ENCODE measurements around the gene CCL23.
"Not testable (repeated sequence)": the region's sequence is repeated elsewhere in the genome, so short reads cannot be mapped to it uniquely, and the experiment has no call there.

CCL23 gene

GRCh38 chr17:36004594-36005108 is 13.1 kb downstream of the CCL23 start:
- Histone ChIP-seq H3K27me3 (ENCODE audit: insufficient read depth, low read length) (peaks cover 27% of the 10 kb centered on the region), H3K4me3 (ENCODE audit: low read depth, low read length) (no peak overlapping the region), H3K79me2 (ENCODE audit: control insufficient read depth, insufficient read depth, low read length, unreplicated experiment) (no peaks in the 10 kb centered on the region), H3K4me1 (ENCODE audit: control insufficient read depth, insufficient read depth, low read length, unreplicated experiment) (no peaks in the 10 kb centered on the region), H3K27ac (ENCODE audit: low read depth, low read length) (no peak overlapping the region), H3K36me3 (ENCODE audit: insufficient read depth, low read length) (no peaks in the 10 kb centered on the region), H2AFZ (ENCODE audit: low read length, unreplicated experiment) (no peak overlapping the region)

GRCh38 chr17:36002631-36003030 is 15.1 kb downstream of the CCL23 start:
- H3K79me2 ChIP-seq (ENCODE audit: control insufficient read depth, insufficient read depth, low read length, unreplicated experiment) = no peaks in the 10 kb centered on the region
- H3K4me3 ChIP-seq (ENCODE audit: low read depth, low read length) = no peak overlapping the region
- H2AFZ ChIP-seq (ENCODE audit: low read length, unreplicated experiment) = no peak overlapping the region
- peaks cover 38% of the 10 kb centered on the region for H3K27me3 ChIP-seq (ENCODE audit: insufficient read depth, low read length)
- H3K4me1 ChIP-seq (ENCODE audit: control insufficient read depth, insufficient read depth, low read length, unreplicated experiment) = no peaks in the 10 kb centered on the region
- no peak overlapping the region for H3K27ac ChIP-seq (ENCODE audit: low read depth, low read length)
- no peaks in the 10 kb centered on the region for H3K36me3 ChIP-seq (ENCODE audit: insufficient read depth, low read length)

- no peak overlapping the region for H3K4me3 ChIP-seq (ENCODE audit: low read depth, low read length)
- H3K27ac ChIP-seq (ENCODE audit: low read depth, low read length) = no peak overlapping the region
- peaks cover 44% of the 10 kb centered on the region for H3K27me3 ChIP-seq (ENCODE audit: insufficient read depth, low read length)
- H2AFZ ChIP-seq (ENCODE audit: low read length, unreplicated experiment) = no peak overlapping the region
- H3K36me3 ChIP-seq (ENCODE audit: insufficient read depth, low read length) = no peaks in the 10 kb centered on the region
- no peaks in the 10 kb centered on the region for H3K4me1 ChIP-seq (ENCODE audit: control insufficient read depth, insufficient read depth, low read length, unreplicated experiment)
- H3K79me2 ChIP-seq (ENCODE audit: control insufficient read depth, insufficient read depth, low read length, unreplicated experiment) = no peaks in the 10 kb centered on the region
Measured at GRCh38 chr17:36001862-36002603, 15.7 kb downstream of the CCL23 start.

GRCh38 chr17:36001110-36001771 is 16.5 kb downstream of the CCL23 start, which contains the start of gene CCL15:
CCL15 (minus strand) TSS chr17:36001553; CDS start chr17:36001492, 61 bp downstream.
- H3K4me3 ChIP-seq (ENCODE audit: low read depth, low read length) = no peak within 1 kb of the TSS
- no peak within 1 kb of the TSS for H2AFZ ChIP-seq (ENCODE audit: low read length, unreplicated experiment)
- no peaks in the 10 kb centered on the region for H3K4me1 ChIP-seq (ENCODE audit: control insufficient read depth, insufficient read depth, low read length, unreplicated experiment)
- no peaks in the 10 kb centered on the region for H3K36me3 ChIP-seq (ENCODE audit: insufficient read depth, low read length)
- peaks cover 48% of the 10 kb centered on the region for H3K27me3 ChIP-seq (ENCODE audit: insufficient read depth, low read length)
- no peak within 1 kb of the TSS for H3K27ac ChIP-seq (ENCODE audit: low read depth, low read length)
- H3K79me2 ChIP-seq (ENCODE audit: control insufficient read depth, insufficient read depth, low read length, unreplicated experiment) = no peaks in the 10 kb centered on the region

- no peak overlapping the region for H3K27ac ChIP-seq (ENCODE audit: low read depth, low read length)
- no peak overlapping the region for H2AFZ ChIP-seq (ENCODE audit: low read length, unreplicated experiment)
- H3K4me1 ChIP-seq (ENCODE audit: control insufficient read depth, insufficient read depth, low read length, unreplicated experiment) = no peaks in the 10 kb centered on the region
- no peaks in the 10 kb centered on the region for H3K36me3 ChIP-seq (ENCODE audit: insufficient read depth, low read length)
- H3K27me3 ChIP-seq (ENCODE audit: insufficient read depth, low read length) = peaks cover 48% of the 10 kb centered on the region
- H3K79me2 ChIP-seq (ENCODE audit: control insufficient read depth, insufficient read depth, low read length, unreplicated experiment) = no peaks in the 10 kb centered on the region
- H3K4me3 ChIP-seq (ENCODE audit: low read depth, low read length) = no peak overlapping the region
Measured at GRCh38 chr17:36000732-36001109, 17.1 kb downstream of the CCL23 start.

- no peaks in the 10 kb centered on the region for H3K4me1 ChIP-seq (ENCODE audit: control insufficient read depth, insufficient read depth, low read length, unreplicated experiment)
- H3K4me3 ChIP-seq (ENCODE audit: low read depth, low read length) = no peak overlapping the region
- no peak overlapping the region for H2AFZ ChIP-seq (ENCODE audit: low read length, unreplicated experiment)
- H3K27ac ChIP-seq (ENCODE audit: low read depth, low read length) = no peak overlapping the region
- no peaks in the 10 kb centered on the region for H3K36me3 ChIP-seq (ENCODE audit: insufficient read depth, low read length)
- H3K79me2 ChIP-seq (ENCODE audit: control insufficient read depth, insufficient read depth, low read length, unreplicated experiment) = no peaks in the 10 kb centered on the region
- H3K27me3 ChIP-seq (ENCODE audit: insufficient read depth, low read length) = peaks cover 52% of the 10 kb centered on the region
Measured at GRCh38 chr17:35998756-35999155, 19.0 kb downstream of the CCL23 start.

GRCh38 chr17:35998018-35998545 is 19.7 kb downstream of the CCL23 start:
- Histone ChIP-seq H3K36me3 (ENCODE audit: insufficient read depth, low read length) (no peaks in the 10 kb centered on the region), H3K4me1 (ENCODE audit: control insufficient read depth, insufficient read depth, low read length, unreplicated experiment) (no peaks in the 10 kb centered on the region), H3K79me2 (ENCODE audit: control insufficient read depth, insufficient read depth, low read length, unreplicated experiment) (no peaks in the 10 kb centered on the region), H3K27me3 (ENCODE audit: insufficient read depth, low read length) (peaks cover 57% of the 10 kb centered on the region), H2AFZ (ENCODE audit: low read length, unreplicated experiment) (no peak overlapping the region), H3K27ac (ENCODE audit: low read depth, low read length) (no peak overlapping the region), H3K4me3 (ENCODE audit: low read depth, low read length) (no peak overlapping the region)

- H3K79me2 ChIP-seq (ENCODE audit: control insufficient read depth, insufficient read depth, low read length, unreplicated experiment); H3K36me3 ChIP-seq (ENCODE audit: insufficient read depth, low read length); H3K4me3 ChIP-seq (ENCODE audit: low read depth, low read length); H3K4me1 ChIP-seq (ENCODE audit: control insufficient read depth, insufficient read depth, low read length, unreplicated experiment); H2AFZ ChIP-seq (ENCODE audit: low read length, unreplicated experiment); H3K27ac ChIP-seq (ENCODE audit: low read depth, low read length): not testable (repeated sequence)
- peaks cover 57% of the 10 kb centered on the region for H3K27me3 ChIP-seq (ENCODE audit: insufficient read depth, low read length)
Measured at GRCh38 chr17:35995346-35995745, 22.4 kb downstream of the CCL23 start.

- H3K79me2 ChIP-seq (ENCODE audit: control insufficient read depth, insufficient read depth, low read length, unreplicated experiment) = no peaks in the 10 kb centered on the region
- H3K36me3 ChIP-seq (ENCODE audit: insufficient read depth, low read length) = no peaks in the 10 kb centered on the region
- H3K27me3 ChIP-seq (ENCODE audit: insufficient read depth, low read length) = peaks cover 46% of the 10 kb centered on the region
- no peaks in the 10 kb centered on the region for H3K4me1 ChIP-seq (ENCODE audit: control insufficient read depth, insufficient read depth, low read length, unreplicated experiment)
- no peak overlapping the region for H3K27ac ChIP-seq (ENCODE audit: low read depth, low read length)
- H2AFZ ChIP-seq (ENCODE audit: low read length, unreplicated experiment) = no peak overlapping the region
- H3K4me3 ChIP-seq (ENCODE audit: low read depth, low read length) = no peak overlapping the region
Measured at GRCh38 chr17:35991075-35991474, 26.7 kb downstream of the CCL23 start.

GRCh38 chr17:35988164-35988563 is 29.6 kb downstream of the CCL23 start:
- H3K4me3 ChIP-seq (ENCODE audit: low read depth, low read length) = no peak overlapping the region
- H3K36me3 ChIP-seq (ENCODE audit: insufficient read depth, low read length) = no peaks in the 10 kb centered on the region
- peaks cover 38% of the 10 kb centered on the region; the same call in 1 of the 2 replicates for H3K27me3 ChIP-seq (ENCODE audit: insufficient read depth, low read length)
- H3K79me2 ChIP-seq (ENCODE audit: control insufficient read depth, insufficient read depth, low read length, unreplicated experiment) = no peaks in the 10 kb centered on the region
- H3K27ac ChIP-seq (ENCODE audit: low read depth, low read length) = no peak overlapping the region
- no peak overlapping the region for H2AFZ ChIP-seq (ENCODE audit: low read length, unreplicated experiment)
- no peaks in the 10 kb centered on the region for H3K4me1 ChIP-seq (ENCODE audit: control insufficient read depth, insufficient read depth, low read length, unreplicated experiment)

Measured in ACC112 (cell line).